CD4-positive, alpha-beta T cell treated with Interleukin-6 for 4 hours (primary cell): Measurements from ENCODE around the gene NTHL1.

Source experiments
- DNase-seq: peaks from one replicate; pipeline ENCODE4 v3.0.0-alpha.2; 2020; ENCODE audit warnings: mixed read lengths

The NTHL1 gene

DNA sequence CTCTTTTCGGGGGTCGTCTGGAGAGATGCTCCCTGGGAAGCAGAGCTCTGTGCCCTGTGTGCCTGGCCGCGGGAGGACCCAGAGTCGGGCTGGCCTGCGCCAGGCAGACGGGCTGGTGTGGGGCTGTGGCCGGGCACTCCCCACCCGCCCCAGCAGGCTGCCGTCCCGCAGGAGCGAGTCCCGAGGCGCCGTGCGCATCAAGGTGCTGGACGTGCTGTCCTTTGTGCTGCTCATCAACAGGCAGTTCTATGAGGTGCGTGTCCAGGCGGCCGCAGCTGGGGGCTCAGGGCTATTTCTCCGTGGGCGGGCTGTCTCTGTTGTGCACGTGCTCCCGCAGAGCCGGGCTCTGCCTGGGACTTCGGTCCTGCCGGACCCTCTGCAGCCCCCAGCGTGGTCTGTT lies 15.2 kb upstream of the NTHL1 start:
- DNase-seq: no peak

DNA sequence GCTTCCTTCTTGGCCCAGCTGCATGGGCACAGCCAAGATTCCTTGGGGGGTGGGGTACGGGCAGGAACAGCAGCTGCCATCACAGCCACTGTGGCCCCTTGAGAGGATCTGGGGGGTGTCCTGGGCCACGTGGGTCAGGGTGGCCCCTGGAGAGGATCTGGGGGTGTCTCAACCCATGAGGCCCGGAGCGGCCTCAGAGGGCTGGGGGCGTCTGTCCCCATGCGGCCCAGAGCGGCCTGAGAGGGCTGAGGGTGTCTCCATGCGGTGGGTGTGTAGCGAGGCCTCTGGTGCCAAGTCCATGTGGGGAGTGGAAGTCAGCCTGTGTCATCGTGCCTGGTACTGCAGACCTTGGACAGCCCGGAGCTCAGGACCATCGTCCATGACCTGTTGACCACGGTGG lies 13.9 kb upstream of the NTHL1 start:
- no peak for DNase-seq

DNA sequence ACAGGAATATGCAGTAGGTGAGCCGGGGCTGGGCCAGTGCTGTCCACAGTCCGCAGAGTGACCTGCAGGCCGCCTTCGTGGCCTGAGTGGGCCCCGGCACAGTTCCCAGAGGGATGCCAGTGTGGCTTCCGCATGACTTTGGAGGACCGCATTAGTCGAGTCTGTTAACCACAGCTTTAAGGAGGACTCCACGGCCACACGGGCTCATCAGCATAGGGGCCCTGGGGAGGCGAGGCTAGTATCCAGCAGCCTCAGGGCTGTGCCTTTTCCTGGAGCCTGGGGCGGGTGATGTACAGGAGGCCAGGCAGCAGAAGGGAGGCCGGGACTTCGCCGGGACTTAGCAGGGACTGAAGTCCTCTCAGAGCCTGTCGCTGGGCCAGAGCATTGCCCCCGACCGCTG lies 13.4 kb upstream of the NTHL1 start:
- DNase-seq: no peak

DNA sequence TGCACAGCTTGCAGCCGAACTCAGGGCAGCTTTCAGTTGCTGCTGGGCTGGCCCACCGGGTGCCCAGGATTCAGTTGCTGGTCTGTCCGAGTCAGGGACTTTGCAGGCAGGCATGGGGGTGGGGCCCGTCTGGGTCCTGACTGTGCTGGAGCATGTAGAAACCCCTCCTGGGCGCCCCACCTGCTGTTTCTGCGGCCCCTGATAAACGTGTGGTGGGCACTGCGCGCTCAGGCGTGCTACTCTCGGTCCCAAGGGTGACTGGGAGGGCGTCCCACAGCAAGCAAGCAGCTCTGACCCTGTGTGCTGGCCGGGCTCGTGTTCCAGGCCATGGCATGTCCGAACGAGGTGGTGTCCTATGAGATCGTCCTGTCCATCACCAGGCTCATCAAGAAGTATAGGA lies 12.7 kb upstream of the NTHL1 start:
- no peak for DNase-seq

DNA sequence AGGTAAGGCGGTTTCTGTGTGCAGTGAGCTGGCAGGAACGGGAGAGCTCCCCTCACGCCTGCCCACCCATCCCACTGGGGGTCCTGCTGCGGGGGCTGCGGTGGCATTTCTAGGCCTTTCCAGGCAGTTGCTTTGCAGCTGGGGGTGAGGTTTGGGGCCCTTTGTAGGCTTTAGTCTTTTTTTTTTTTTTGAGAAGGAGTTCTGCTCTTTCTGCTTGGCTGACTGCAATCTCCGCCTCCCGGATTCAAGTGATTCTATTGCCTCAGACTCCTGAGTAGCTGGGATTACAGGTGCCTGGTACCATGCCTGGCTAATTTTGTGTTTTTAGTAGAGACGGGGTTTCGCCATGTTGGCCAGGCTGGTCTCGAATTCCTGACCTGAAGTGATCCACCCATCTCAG lies 11.2 kb upstream of the NTHL1 start:
- DNase-seq: no peak

DNA sequence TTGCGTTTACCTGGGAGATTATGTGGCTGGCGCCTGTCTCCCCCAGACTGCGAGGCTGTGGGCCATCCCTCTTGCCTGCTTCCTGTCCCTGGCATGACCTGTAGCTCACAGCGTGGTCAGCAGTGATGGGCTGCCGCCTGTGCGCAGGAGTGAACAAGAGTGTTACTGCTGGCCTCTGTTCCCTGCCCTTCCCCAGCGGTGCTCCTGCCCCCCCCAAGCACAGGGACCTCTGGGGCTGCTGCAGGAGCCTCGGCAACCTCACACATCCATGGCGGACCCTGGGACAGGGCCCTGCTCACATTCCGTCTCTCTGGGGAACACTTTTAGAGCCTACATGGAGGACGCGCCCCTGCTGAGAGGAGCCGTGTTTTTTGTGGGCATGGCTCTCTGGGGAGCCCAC lies 10.8 kb upstream of the NTHL1 start:
- DNase-seq: no peak

DNA sequence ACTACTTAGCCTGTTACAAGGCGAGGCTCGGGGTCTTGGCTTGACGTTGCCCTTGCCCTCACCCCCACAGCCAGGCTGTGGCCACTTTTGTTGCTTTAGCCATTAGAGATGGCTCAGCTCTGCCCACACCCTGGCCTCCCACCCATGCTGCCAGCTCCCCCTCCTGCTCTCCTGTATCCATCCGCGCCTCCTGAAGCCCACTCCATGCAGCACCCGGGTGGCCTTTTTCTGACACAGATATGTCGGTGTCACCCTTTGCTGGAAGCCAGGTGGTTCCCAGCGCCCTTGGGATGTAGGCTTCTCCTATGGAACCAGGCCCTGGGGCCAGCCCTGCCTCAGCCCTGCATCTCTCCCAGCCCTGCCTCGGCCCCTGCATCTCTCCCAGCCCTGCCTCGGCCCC lies 9.8 kb upstream of the NTHL1 start:
- no peak for DNase-seq

DNA sequence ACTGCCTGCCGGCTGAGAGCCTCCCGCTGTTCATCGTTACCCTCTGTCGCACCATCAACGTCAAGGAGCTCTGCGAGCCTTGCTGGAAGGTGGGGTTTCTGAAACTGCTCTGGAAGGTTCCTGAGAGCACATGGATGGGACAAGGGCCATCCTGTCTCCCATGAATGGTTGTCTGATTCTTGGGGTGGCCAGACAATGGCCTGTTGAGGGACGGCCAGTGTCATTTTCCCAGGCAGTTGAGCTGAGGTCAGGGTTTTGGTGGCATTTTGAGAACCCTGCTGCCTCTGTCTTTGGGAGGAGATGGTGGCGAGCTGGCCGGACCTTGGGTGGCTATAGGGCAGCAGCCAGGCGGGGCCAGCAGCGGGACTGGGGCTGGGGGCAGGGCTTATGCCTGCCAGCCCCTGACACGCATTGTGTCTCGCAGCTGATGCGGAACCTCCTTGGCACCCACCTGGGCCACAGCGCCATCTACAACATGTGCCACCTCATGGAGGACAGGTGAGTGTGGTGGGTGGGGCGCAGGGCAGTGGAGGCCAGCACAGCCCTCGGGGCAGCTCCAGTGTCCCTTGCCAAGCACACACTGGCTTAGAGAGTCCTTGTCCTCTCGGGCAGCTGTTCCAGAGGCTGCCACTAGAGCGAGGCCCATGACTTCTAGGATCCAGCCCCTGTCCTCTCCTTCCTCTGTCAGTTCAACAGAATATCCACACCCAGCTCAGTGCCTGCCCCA lies 9.2 kb upstream of the NTHL1 start:
- no peak for DNase-seq

DNA sequence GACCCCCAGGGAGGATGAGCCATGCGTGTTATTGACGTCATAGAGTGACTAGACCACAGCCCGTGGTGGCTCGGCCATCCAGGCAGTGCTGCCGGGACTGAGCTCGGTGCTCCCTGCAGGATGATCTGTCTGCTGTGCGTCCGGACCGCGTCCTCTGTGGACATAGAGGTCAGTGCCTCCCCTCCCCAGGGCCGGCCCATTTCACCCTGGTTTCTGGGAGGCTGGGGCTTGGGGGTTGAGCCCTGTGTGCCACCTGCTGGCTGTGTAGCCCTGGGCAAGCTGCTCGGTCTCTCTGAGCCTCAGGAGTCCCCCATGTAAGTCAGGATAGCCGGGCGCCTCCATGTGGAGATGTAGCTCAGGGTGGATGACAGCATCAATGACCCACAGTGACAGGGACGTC lies 8.4 kb upstream of the NTHL1 start:
- DNase-seq: peak; percentile 8

DNA sequence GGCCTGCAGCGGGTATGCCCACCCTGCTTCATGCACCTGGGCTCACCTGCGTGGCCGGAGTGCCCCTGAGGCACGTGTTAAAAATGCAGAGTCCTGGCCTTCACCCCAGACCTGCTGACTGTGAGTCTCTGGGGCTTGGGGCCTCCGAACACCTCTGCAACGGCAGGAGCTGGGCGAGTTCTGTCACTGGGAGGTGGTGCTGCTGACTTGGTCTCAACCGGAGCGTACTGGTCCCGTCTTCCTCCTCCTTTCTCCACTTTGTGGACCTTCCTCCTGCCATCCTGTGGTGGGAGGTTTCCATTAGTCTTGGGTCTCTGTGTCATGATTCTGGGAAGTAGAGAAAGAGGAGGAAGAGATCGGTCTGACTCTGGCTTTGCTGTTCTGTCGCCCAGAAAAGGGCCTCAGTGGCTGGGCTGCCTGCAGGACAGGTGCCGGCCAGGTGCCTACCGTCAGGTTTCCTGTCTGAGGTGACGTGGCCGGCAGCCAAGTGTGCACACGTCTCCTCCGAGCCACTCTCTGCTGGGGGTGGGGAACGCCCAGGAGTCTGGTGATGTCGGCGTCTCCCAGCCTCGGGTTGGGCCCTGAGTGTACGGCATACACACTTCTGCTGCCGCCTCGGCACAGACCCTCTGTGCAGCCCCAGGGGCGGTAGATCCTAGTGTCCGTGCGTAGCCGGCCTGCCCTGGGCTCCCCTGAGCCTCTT lies 7.1 kb upstream of the NTHL1 start:
- DNase-seq: no peak

DNA sequence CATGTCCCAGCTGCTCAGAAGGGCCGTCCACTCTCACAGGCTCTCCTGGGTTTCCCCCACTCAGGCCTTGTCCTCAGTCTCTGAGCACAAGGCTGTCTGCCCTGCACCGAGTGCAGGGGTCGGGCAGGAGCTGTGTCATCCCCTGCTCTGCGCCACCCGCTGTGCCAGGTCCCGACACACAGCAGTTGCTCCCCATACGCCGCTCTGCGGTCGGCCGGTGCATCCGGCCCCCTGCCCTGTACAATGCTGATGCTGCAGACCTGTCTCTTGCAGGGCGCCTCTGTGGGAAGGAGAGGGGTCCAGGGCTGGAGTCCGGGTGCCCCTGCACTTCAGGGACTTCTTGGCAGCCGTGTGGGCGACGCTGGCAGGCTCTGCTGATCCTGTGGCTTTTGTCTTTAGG lies 6.3 kb upstream of the NTHL1 start:
- no peak for DNase-seq

DNA sequence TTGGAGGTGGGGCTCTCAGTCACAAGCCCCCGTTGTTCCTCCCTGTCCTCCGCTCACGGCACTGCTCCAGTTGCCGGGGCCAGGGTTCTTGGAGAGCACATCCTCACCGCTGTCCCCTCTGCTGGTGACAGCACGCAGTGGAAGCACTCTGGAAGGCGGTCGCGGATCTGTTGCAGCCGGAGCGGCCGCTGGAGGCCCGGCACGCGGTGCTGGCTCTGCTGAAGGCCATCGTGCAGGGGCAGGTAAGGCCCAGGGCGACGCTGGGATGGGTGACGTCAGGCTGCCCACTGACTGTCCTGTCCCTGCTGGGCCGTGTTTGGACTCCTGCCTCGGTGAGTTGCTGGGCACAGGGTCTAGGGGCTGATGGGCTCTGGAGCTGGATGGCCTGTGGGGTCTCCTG lies 5.6 kb upstream of the NTHL1 start:
- no peak for DNase-seq

DNA sequence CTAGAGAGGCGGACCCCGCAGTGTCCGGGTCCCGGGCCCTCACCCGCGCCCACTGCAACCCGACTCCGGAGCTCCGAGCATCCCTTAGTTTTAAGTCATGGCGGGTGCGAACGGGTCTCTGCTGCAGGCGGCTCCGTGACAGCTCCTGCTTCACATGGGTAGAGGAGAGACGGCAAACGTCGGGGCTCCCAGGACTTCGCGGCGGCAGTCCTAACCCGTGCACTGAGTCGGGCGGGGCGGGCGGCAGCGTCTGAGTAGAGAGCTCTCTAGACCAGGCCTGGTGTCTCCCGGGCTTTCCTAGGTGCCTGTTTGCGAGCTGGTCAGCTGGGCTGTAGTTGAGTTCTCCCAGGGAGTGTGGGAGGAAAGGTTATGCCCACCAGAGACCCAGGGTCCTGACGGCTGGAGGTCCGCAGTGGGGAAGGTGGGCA lies 496 bp upstream of the NTHL1 start:
- DNase-seq: peak; percentile 15

DNA sequence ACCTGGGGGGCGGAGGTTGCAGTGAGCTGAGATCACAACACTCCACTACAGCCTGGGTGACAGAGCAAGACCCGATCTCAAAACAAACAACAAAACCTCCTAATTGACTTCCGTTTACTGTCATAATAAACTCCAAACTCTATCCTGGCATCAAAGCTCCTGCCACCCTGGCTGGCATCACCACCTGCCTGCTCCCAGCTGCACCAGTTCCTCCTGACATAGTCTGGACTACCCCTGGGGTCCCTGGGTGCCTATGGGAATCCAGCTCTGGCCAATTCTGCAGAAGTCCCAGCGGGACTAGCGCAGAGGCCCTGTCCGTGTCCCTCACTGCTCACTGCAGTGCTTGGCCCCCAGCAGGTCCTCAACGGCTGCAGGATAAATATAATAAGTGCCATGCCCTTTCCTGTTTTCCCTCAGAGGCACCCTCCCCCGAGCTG lies 723 bp downstream of the NTHL1 start:
- no peak for DNase-seq

DNA sequence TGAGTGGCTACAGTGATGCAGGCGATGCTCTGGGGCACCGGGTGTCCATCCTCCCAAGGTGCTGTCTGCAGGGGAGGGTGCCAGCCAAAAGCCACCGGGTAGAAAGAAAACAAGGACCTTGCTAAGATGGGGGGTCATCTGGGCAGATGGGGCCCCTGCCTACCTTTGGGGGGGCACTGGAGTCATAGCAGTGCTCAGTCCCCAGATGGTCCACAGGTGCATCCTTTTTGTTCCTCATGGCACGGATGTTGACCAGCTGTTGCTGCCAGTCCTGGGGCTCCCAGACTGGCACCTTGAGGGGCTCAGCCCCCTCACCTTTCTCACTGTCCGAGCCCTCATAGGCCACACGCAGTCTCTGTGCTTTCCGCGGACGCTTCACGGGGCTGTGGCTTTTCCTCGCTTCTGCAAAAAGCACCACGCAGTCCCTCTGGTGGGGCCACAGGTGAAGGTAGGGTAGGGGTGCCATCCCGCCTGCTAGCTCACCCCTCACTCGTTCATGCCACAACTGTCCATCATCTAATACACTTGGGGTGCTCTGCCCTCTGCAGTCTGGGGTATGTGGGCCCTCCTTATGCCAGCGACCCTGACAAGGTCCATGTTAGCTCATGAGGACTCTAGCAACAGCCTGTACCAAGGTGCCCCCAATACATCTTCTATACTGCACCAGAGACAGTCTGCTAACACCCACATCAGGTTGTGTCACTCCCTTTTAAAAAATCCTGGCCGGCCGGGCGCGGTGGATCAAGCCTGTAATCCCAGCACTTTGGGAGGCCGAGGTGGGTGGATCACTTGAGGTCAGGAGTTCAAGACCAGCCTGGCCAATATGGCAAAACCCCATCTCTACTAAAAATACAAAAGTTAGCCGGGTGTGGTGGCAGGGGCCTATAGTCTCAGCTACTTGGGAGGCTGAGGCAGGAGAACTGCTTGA lies 1.4 kb downstream of the NTHL1 start:
- no peak for DNase-seq

DNA sequence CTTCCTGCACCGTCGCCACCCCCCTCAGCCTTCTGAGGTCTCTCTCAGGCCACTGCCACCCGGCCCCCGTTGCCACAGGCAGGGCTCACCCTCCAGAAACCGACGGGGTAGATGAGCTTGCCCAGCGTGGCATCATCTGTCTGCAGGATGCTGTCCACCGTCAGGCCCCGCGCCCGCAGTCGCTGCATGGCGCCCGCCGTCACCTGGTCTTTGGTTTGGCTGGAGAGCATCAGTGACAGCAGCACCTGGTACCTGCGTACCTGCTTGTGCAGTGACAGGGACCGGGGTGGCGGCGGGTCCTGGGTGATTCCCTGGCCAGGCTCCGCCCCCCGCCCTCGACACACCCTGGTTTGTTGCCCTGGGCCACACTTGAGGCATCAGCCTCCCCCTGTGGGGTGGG lies 3.1 kb downstream of the NTHL1 start:
- no peak for DNase-seq

DNA sequence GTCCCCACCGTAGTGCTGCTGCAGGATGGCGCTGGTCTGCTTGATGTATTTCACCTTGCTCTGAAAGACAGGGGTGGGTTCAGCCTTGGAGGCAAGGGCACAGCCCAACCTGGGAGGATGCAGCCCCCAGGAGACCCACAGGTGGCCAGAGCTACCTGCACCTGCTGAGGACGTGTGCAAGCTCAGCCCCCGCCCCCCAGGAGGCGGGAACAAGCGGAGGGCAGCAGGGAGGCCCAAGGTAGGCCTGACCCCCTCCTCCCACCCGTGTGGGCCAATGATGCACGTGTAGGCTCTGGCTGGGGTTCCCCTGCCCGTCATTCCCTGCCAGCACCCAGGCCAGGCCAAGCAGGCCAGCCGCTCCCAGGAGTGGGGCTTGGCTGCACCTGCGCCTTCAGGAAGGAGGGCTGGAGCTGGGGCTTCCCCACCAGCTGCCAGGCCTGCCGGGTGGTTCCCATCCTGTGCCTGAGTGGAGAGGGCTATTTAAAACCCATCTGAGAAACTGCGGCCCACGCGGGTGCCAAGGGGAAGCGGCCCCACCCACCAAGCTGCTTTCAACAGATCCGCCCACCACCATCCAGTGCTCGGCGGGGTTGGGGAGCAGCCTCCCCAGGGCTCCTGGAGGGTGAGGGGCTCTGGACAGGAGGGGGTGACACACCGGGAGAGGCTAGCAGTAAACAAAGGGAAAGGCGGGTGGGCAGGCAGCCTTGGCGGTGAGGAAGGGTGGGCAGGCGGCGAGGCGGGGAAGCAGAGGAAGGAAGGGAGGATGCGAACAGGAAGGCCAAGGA lies 3.8 kb downstream of the NTHL1 start:
- DNase-seq: no peak

DNA sequence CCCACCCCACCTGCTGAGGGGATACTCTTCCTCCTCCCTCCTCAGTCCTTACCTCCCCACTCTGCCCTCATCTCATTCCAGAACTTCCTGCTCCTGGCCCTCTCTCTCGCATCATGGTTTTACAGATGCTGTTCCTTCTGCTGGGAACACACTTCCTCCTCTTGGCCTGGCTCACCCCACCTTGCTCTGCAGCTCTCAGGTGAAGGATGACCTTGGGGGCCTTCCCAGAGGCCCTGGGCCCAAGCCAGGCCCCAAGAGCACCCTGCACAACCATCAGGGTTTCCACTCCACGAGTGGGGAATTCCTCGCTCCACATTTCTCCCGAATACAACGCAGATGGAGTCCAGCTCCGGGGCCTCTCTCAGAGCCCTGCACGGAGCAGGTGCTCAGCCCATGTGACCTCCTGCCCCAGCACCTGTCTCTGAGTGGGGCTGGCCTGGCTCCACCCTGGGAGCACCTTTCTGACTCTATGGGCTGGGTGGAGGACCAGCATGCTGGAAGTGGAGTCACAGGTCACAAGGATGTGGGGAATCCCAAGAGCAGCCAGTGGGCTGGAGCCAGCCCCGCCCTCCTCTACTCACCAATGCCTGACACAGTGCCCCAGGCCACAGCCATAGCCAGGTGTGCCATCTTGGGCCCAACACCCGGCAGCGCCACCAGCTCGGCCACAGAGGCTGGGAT lies 4.5 kb downstream of the NTHL1 start:
- DNase-seq: no peak

DNA sequence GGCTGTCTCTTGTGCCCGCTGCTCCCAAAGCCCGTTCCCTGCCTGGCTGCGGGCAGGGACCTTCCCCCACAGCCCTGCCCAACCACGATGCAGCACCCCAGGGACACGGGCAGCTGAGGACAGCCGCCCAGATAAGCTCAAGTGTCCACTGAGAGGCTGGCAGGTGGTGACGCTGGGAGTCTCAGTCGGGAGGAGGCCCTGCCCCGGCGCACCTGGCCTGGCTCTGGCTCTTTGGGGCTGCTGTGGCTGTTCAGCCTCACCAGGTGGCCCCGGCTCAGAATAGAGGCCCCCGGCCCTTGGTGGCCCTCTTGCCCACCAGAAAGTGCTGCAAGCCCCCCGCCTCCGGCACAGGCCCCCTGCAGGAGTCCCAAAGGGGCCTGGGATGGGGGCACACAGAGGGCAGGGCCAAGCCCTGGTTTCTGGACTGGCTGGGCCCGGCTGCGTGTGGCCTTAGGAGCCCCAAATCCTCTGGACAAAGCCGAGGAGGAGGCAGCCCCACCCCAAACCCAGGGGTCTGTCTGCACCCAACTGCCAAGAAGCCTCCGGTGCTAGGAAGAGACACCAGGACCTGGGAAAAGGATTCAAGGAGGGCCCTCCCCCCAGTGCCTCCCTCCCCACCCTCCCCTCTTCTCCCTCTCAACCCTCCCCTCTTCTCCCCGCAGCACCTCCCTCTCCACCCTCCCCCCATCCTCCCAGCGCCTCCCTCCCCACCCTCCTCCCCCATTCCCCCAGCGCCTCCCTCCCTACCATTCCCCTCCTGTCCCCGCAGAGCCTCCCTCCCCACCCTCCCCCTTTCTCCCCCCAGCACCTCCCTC lies 5.3 kb downstream of the NTHL1 start:
- DNase-seq: no peak

DNA sequence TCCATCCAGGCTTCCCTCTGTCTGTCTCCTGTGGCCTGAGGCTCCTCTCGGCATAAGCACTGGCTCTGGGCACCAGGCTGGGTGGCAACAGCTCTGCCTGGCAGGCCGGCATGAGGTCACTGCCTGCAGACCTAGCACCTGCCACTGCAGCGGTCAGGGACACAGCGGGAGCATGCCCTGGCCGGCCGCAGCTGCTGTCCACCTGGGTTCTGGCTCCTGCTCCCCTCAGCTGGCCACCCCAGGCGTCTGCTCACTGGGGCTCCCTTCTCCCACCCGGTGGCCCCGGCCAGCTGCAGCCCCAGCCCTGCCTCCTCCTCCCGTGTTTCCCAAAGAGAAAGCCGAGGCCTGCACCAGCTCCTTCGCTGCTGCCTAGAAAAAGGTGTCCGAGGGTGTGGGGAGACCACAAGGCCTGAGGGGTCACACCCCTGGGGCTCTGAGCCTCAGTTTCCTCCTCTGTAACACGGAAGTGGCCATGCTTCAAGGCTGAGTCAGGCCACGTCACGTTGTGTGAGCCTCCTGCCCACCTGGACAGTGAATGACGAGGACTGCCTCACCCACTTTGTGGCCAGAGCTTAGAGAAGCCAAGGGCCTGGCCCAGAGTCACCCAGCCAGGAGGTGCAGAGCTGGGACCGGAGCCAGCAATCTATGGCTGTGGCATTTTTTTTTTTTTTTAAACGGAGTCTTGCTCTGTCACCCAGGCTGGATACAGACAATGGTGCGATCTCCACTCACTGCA lies 6.7 kb downstream of the NTHL1 start:
- DNase-seq: no peak
